Skin of body (tissue), 3 donors: ENCODE results near the gene COG3. TPM values are rescaled to one million over a fixed set of nuclear protein-coding genes. Genes with fewer than 3 reads are reported as not detected.

ENCODE experiments used
- DNase-seq: peaks from one replicate; lab custom pipeline; 2025; lab: John Stamatoyannopoulos, UW
- small RNA-seq: library from RNA; depleted of rRNA; stranded (forward); fragments of <200 nt; gene quantifications from one replicate; pipeline ENCODE3, GENCODE V24; 2014; ENCODE audit warnings: low replicate concordance
- total RNA-seq: library from RNA; depleted of rRNA; stranded (reverse); fragments of >200 nt; gene quantifications from one replicate; pipeline ENCODE4 v1.2.3, GENCODE V29; 2014

COG3 gene
- total RNA-seq, 1 donor from 2014 or later: 40.9 TPM

GRCh38 chr13:45544520-45544919, 79.8 kb downstream of the COG3 start:
- no peak for DNase-seq

GRCh38 chr13:45545686-45546409, 81.1 kb downstream of the COG3 start:
- no peak for DNase-seq

GRCh38 chr13:45546410-45546765, 81.6 kb downstream of the COG3 start:
- DNase-seq: no peak

- DNase-seq: no peak
Measured at GRCh38 chr13:45548281-45548680, 83.5 kb downstream of the COG3 start.

- DNase-seq: no peak
Measured at GRCh38 chr13:45554604-45555109, 89.9 kb downstream of the COG3 start.

- no peak for DNase-seq
Measured at GRCh38 chr13:45564133-45564776, 99.5 kb downstream of the COG3 start.

- DNase-seq: no peak
Measured at GRCh38 chr13:45565331-45565730, 100.6 kb downstream of the COG3 start.

GRCh38 chr13:45575146-45575829, 110.5 kb downstream of the COG3 start:
- no peak for DNase-seq

GRCh38 chr13:45575830-45576180, 111.1 kb downstream of the COG3 start:
- DNase-seq: no peak

- no peak for DNase-seq
Measured at GRCh38 chr13:45576466-45576865, 111.7 kb downstream of the COG3 start.

- no peak for DNase-seq
Measured at GRCh38 chr13:45582408-45583076, 117.8 kb downstream of the COG3 start.

- no peak for DNase-seq
Measured at GRCh38 chr13:45584816-45585215, 120.1 kb downstream of the COG3 start.

Small RNA genes within 50 kb of the gene (small RNA-seq; reads per million reads assigned to genes)
- gene RNA5SP27 (not detected), gene TIMM9P3 (not detected)

Other genes starting within 250 kb of the COG3 start
- 3,284 TPM for gene TPT1, start 123.8 kb upstream of the COG3 start, total RNA-seq
- gene SLC25A30, start 46.6 kb upstream of the COG3 start, total RNA-seq: 10.5 TPM
- gene ERICH6B, start 150.8 kb downstream of the COG3 start, total RNA-seq: not detected
- not detected for gene CBY2, start 237.4 kb downstream of the COG3 start, total RNA-seq